OCI-LY1 (cell line): ENCODE results near the gene CHMP5.

Experiments used
- H2AFZ ChIP-seq: fragments of 200-600 bp; sonication (generic), shearing (Covaris generic); 2 replicates; pipeline ENCODE4 v1.6.0; 2014; ENCODE audit warnings: antibody characterized with exemption, mild to moderate bottlenecking, low read length
- H3F3A ChIP-seq: fragments of 200-600 bp; sonication (generic), shearing (Covaris generic); 2 replicates; pipeline ENCODE4 v1.6.0; 2014; ENCODE audit warnings: mild to moderate bottlenecking, antibody characterized with exemption, low read length, moderate library complexity; ENCODE audit not compliant: insufficient read depth
- H3K27ac ChIP-seq: fragments of 200-600 bp; sonication (generic); 2 replicates; pipeline ENCODE4 v1.5.1; 2014; ENCODE audit warnings: low read length, mixed run types, mild to moderate bottlenecking, low read depth; ENCODE audit not compliant: poor library complexity, severe bottlenecking
- H3K27me3 ChIP-seq: fragments of 200-600 bp; sonication (generic); 2 replicates; pipeline ENCODE4 v1.6.0; 2014; ENCODE audit warnings: antibody characterized with exemption, mild to moderate bottlenecking, low read length, moderate library complexity; ENCODE audit not compliant: insufficient read depth
- H3K36me3 ChIP-seq: fragments of 200-600 bp; sonication (generic); 2 replicates; pipeline ENCODE4 v1.6.1; 2014; ENCODE audit warnings: mild to moderate bottlenecking, antibody characterized with exemption, low read length, moderate library complexity, mixed read lengths; ENCODE audit not compliant: insufficient read depth
- H3K4me1 ChIP-seq: fragments of 200-600 bp; sonication (generic); 2 replicates; pipeline ENCODE4 v1.5.1; 2014; ENCODE audit warnings: mild to moderate bottlenecking, low read length, moderate library complexity; ENCODE audit not compliant: insufficient read depth, severe bottlenecking
- H3K4me2 ChIP-seq: fragments of 200-600 bp; sonication (generic), shearing (Covaris generic); 2 replicates; pipeline ENCODE4 v1.6.1; 2014; ENCODE audit warnings: low read length
- H3K4me3 ChIP-seq: fragments of 200-600 bp; sonication (generic); 2 replicates; pipeline ENCODE4 v1.5.1; 2014; ENCODE audit warnings: low read length, low read depth, mild to moderate bottlenecking, mixed read lengths; ENCODE audit not compliant: poor library complexity, severe bottlenecking
- H3K79me2 ChIP-seq: fragments of 200-600 bp; shearing (Covaris generic); 2 replicates; pipeline ENCODE4 v1.6.1; 2016; ENCODE audit warnings: mixed run types, low read length, mixed read lengths; ENCODE audit not compliant: insufficient read depth
- H3K9ac ChIP-seq: fragments of 200-600 bp; sonication (generic), shearing (Covaris generic); 2 replicates; pipeline ENCODE4 v1.6.1; 2014; ENCODE audit warnings: mild to moderate bottlenecking, low read length, mixed read lengths
- H3K9me2 ChIP-seq: fragments of 200-600 bp; sonication (generic), shearing (Covaris generic); 2 replicates; pipeline ENCODE4 v1.6.1; 2014; ENCODE audit warnings: low read depth, mild to moderate bottlenecking, low read length, mixed read lengths
- H3K9me3 ChIP-seq: fragments of 200-600 bp; shearing (Covaris generic); 2 replicates; pipeline ENCODE4 v1.6.1; 2014; ENCODE audit warnings: low read length, mixed read lengths
- H4K20me1 ChIP-seq: fragments of 200-600 bp; sonication (generic), shearing (Covaris generic); 2 replicates; pipeline ENCODE4 v1.6.0; 2016; ENCODE audit warnings: mild to moderate bottlenecking, low read length; ENCODE audit not compliant: insufficient read depth
- CTCF ChIP-seq: fragments of 200-600 bp; sonication (generic), shearing (Covaris generic); IDR thresholded peaks from 2 replicates; pipeline ENCODE4 v1.5.1; 2017; ENCODE audit warnings: mild to moderate bottlenecking, antibody characterized with exemption, low read length, moderate library complexity, mixed read lengths
- EZH2 ChIP-seq: fragments of 200-600 bp; sonication (generic), shearing (Covaris generic); IDR thresholded peaks from 2 replicates; pipeline ENCODE4 v1.8.0; 2017; ENCODE audit warnings: borderline replicate concordance, mixed run types, mild to moderate bottlenecking, antibody characterized with exemption, low read length, moderate library complexity, mixed read lengths

CHMP5 gene

GRCh38 chr9:33329117-33329563 is 64.3 kb downstream of the CHMP5 start:
- TF ChIP-seq EZH2 (no peak), CTCF (no peak)
- H3K9me3 ChIP-seq: no peaks in the 10 kb centered on the region
- no peak overlapping the region for H3K9ac ChIP-seq
- no peaks in the 10 kb centered on the region for H3K79me2 ChIP-seq
- H3K4me1 ChIP-seq: no peaks in the 10 kb centered on the region
- no peaks in the 10 kb centered on the region for H4K20me1 ChIP-seq
- H3K27me3 ChIP-seq: no peaks in the 10 kb centered on the region
- H3K9me2 ChIP-seq: no peaks in the 10 kb centered on the region
- H3K36me3 ChIP-seq: peaks cover 79% of the 10 kb centered on the region
- H3K4me2 ChIP-seq: no peak overlapping the region
- no peak overlapping the region for H2AFZ ChIP-seq
- no peaks in the 10 kb centered on the region for H3F3A ChIP-seq
- H3K4me3 ChIP-seq: no peak overlapping the region
- no peak overlapping the region for H3K27ac ChIP-seq

- Histone ChIP-seq H3K27me3 (no peaks in the 10 kb centered on the region), H3K4me2 (no peak overlapping the region), H2AFZ (no peak overlapping the region), H3K27ac (no peak overlapping the region), H3K9me2 (no peaks in the 10 kb centered on the region), H3F3A (no peaks in the 10 kb centered on the region), H3K9ac (no peak overlapping the region), H3K79me2 (no peaks in the 10 kb centered on the region), H3K4me3 (no peak overlapping the region), H4K20me1 (no peaks in the 10 kb centered on the region), H3K9me3 (no peaks in the 10 kb centered on the region), H3K36me3 (peaks cover 78% of the 10 kb centered on the region), H3K4me1 (no peaks in the 10 kb centered on the region)
- no peak for TF ChIP-seq EZH2
- no peak for TF ChIP-seq CTCF
Measured at GRCh38 chr9:33329979-33330378, 65.1 kb downstream of the CHMP5 start.

- Histone ChIP-seq H3K4me2 (no peak overlapping the region), H3K27me3 (no peaks in the 10 kb centered on the region), H3F3A (no peaks in the 10 kb centered on the region), H3K9me3 (no peaks in the 10 kb centered on the region), H3K9ac (no peak overlapping the region), H2AFZ (no peak overlapping the region), H3K9me2 (no peaks in the 10 kb centered on the region), H3K4me3 (no peak overlapping the region), H3K36me3 (peaks cover 91% of the 10 kb centered on the region), H4K20me1 (no peaks in the 10 kb centered on the region), H3K27ac (no peak overlapping the region), H3K79me2 (no peaks in the 10 kb centered on the region), H3K4me1 (no peaks in the 10 kb centered on the region)
- TF ChIP-seq CTCF: no peak
- no peak for TF ChIP-seq EZH2
Measured at GRCh38 chr9:33331377-33331891, 66.6 kb downstream of the CHMP5 start.
